Measurements from ENCODE around the gene TLDC2.
"Not testable (repeated sequence)": the region's sequence is repeated elsewhere in the genome, so short reads cannot be mapped to it uniquely, and the experiment has no call there.

TLDC2 gene

DNA sequence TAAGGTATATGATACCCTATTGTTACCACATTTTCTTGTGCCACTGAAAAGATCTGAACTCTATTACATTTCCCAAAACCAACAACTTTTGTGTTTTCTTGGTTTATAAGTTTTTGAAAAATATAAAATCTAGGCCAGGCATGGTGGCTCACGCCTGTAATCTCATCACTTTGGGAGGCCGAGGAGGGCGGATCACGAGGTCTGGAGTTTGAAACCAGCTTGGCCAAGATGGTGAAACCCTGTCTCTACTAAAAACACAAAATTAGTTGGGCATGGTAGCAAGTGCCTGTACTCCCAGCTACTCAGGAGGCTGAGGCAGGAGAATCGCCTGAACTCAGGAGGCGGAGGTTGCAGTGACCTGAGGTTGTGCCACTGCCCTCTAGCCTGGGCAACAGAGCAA, 41.3 kb downstream of the TLDC2 start:
- DNase-seq: no peak

DNA sequence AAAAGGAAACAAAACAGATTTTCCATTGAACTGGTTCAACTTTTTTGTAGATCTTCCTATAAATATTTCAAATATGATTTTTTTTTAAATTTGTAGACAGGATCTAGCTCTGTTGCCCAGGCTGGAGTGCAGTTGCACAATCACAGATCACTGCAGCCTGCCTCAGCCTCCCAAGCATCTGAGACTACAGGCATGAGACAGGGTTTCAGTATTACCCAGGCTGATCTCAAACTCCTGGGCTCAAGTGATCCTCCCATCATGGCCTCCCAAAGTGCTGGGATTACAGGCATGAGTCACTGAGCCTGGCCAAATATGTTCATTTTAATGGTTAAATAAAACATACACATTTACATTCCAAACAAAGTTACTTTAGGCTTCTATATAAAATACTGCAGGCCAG, 42.0 kb downstream of the TLDC2 start:
- no peak for DNase-seq

DNA sequence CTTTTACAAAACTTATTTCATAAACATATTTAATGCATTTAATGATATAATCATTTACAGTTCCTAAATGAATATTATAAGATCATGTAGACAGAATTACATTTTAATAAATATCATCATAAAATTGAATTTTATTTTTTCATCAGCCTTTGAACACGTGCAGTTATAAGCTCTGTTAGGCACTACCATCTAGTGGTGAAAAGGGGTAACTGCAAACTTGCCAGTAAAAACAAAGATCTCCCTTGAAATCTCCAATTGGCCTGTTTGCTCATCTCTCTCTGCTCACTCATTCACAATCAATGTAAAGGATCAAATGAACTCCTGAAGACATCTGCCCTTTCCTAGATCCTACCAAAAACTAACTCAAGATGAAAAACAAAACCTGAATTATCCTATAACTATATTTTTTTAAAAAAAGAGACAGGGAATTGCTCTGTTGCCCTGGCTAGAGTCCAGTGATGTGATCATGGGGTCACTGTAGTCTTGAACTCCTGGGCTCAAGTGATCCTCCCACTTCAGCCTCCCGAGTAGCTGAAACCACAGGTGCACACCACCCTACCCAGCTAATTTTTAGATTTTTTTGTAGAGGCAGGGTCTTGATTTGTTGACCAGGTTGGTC, 43.9 kb downstream of the TLDC2 start:
- DNase-seq: no peak

DNA sequence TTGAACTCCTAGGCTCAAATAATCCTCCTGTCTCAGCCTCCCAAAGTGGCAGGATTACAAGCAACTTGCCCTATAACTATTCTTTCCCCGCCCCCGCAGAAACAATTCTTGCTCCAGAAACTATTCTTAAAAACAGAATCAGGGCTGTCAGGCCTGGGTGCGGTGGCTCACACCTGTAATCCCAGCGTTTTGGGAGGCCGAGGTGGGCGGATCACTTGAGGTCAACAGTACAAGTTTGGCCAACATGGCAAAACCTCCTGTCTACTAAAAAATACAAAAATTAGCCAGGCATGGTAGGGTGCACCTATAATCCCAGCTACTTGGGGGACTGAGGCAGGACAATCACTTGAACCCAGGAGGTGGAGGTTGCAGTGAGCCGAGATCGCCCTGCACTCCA, 44.4 kb downstream of the TLDC2 start:
- DNase-seq: no peak

DNA sequence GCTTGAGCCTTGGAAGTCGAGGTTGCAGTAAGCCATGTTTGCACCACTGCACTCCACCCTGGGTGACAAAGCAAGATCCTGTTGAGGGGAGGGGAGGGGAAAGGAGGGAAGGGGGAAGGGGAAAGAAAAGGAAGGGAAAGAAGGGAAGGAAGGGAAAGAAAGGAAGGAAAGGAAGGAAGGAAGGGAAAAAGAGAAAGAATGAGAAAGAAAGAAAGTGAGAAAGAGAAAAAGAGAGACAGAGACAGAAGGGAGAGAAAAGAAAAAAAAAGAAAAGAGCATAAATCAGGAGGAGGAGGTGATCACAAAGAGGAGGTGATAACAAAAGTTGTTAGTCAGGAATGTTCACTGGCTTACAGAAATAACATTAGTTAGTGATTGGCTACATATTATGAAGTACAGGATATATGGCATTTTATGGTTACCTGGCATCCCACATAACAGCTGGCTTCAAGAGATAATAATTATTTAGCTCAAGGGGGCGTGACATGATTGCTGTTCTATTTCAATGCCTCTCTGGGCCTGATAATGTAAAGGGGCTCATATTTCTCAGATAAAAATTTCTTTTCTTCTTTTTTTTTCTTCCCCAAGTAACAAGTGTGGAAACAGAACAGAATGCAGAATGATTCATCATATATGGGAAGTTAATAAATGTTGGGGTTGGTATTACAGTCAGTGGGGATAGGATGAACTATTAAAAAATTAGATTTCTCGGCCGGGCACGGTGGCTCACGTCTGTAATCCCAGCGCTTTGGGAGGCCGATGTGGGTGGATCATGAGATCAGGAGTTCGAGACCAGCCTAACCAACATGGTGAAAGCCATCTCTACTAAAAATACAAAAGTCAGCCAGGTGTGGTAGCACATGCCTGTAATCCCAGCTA, 48.5 kb downstream of the TLDC2 start:
- no peak for DNase-seq

DNA sequence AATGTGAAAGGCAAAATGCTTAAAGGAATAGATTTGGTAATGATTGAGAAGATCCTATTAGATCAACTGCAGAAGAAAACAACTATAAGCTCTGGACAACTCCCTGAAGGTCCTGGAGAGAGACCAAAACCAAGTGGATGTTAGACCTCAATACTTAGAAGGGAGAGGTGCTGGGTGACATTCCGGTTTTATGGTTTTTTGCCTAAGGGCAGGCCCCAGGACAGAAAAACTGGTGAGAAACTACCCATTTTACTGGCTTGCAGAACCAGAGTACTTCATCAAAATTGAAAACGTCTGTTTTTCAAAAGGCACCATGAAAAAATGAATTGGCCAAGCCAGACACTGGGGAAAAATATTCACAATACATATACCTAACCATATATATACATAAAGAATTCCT, 49.3 kb downstream of the TLDC2 start:
- no peak for DNase-seq

DNA sequence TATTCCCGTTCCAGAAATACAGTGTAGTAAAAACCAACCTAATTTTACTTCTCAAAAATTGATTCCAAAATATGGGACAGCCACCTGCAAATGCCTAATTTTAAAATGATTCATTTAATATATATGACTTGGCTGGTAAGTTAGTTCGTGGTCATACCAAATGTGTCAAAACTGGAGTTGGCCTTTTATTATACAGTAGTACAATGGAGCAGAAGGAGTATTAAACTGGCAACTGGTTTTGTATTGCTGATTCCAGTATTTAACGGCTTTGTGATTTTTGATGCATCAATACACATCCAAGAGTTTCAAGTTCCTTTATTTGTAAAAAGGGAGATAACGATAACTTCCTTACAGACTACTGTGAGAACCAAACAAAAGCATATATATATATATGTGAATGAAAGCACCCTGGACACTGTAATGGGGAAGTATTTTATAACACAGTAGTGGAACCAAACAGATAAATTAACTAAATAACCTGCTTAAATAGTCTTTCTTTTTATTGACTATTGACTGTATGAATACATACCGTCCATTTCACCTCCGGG, 50.8 kb downstream of the TLDC2 start:
- no peak for DNase-seq

DNA sequence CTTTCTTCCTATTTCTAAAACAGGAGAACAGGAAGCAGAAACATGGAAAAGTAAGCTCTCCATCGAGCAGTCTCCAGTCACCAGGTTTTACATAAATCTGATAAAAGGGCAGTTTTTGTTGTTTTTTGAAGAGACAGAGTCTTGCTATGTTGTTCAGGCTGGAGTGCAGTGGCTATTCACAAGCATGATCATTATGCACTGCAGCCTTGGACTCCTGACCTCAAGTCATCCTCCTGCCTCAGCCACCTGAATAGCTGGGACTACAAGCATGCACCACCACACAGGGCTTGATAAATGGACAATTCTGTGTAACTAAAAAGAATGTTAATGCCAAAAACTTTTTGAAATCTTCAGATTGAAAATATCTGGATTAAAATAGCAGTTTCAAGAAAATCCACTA, 51.8 kb downstream of the TLDC2 start:
- DNase-seq: no peak

DNA sequence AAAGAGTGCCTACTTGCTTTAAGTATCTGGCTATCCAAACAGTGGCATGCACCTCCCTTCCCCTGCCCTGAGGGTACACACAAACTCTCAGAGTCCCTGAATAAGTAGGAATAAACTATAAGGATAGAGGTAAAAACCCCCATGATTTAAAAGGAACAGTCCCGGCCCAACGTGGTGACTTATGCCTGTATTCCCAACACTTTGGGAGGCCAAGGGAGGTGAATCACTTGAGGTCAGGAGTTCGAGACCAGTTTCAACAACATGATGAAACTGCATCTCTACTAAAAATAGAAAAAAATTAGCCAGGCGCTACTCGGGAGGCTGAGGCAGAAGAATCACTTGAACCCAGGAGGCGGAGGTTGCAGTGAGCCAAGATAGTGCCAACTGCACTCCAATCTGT, 53.4 kb downstream of the TLDC2 start:
- no peak for DNase-seq

DNA sequence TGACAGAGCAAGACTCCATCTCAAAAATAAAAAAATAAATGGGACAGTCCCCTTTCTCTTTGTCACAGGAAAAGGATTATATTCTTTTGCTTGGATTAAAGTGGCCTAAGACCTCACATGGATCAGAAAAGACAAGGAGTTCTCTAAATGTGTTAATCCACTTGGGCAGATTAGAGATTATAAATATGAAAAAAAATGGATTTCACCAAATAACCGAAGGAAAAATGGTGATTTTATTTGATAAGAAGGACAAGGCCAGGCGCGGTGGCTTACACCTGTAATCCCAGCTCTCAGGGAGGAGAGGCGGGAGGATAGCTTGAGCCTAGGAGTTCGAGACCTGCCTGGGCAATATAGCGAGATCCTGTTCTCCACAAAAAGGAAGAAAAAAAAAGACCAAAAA, 53.8 kb downstream of the TLDC2 start:
- DNase-seq: no peak

DNA sequence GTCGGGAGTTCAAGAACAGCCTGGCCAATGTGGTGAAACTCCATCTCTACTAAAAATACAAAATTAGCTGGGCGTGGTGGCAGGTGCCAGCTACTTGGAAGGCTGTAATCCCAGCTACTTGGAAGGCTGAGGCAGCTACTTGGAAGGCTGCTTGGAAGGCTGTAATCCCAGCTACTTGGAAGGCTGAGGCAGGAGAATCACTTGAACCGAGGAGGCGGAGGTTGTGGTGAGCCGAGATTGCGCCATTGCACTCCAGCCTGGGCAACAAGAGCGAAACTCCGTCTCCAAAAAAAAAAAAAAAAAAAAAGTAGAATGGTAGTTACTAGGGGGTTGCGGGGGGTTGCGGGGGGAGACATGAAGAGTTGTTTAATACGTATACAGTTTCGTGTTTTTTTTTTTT, 56.1 kb downstream of the TLDC2 start:
- not testable (repeated sequence) for DNase-seq

DNA sequence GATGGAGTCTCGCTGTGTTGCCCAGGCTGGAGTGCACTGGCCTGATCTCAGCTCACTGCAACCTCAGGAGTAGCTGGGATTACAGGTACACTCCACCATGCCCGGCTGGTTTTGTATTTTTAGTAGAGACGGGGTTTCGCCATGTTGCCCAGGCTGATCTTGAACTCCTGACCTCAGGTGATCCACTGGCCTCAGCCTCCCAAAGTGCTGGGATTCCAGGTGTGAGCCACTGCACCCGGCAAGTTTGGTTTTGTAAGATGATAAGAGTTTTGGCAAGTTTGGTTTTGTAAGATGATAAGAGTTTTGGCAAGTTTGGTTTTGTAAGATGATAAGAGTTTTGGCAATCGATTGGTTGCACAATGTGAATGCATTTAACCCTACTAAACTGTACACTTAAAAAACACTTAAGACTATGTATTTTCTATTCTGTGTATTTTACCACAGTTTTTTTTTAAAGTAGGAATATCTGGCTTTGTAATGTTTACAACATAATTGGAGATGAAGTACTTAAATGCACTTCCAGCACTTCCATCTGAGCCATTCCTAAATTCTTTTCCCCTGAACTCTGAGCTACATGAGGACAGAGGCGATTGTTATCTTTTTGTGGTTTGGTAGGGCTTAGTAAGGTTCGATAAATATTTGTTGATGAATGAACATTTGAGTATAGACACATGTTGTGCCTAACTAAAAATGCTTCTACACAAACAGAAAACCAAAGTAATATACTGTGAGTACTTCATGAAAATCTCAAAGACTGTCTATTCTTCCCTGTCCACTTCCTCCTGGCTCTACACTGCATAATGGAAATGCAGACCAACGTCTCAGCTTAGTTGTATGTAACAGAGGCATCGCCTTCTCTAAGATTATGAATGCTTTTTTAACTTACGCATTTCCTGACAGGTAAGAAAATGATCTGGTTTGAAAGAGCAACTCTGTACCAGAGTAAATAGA, 56.8 kb downstream of the TLDC2 start:
- no peak for DNase-seq

DNA sequence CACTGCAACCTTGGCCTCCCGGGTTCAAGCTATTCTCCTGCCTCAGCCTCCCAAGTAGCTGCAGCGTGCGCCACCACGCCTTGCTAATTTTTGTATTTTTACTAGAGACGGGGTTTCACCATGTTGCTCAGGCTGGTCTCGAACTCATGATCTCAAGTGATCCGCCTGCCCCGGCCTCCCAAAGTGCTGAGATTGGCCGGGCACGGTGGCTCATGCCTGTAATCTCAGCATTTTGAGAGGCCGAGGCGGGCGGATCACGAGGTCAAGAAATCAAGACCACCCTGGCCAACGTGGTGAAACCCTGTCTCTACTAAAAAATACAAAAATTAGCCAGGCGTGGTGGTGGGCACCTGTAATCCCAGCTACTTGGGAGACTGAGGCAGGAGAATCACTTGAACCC, 57.6 kb downstream of the TLDC2 start:
- not testable (repeated sequence) for DNase-seq

DNA sequence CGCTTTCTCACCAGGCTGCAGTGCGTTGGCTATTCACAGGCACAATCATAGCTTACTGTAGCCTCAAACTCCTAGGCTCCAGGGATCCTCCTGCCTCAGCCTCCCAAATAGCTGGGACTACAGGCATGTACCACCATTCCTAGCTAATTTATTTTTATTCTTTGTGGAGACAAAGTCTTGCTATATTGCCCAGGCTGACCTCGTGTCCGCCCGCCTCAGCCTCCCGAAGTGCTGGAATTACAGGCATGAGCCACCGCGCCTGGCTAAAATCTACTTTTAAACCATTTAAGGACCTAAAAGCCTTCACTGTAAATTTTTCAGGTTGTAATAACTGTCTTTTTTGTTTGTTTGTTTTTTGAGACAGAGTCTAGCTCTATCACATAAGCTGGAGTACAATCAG, 60.4 kb downstream of the TLDC2 start:
- DNase-seq: peak; percentile 16

DNA sequence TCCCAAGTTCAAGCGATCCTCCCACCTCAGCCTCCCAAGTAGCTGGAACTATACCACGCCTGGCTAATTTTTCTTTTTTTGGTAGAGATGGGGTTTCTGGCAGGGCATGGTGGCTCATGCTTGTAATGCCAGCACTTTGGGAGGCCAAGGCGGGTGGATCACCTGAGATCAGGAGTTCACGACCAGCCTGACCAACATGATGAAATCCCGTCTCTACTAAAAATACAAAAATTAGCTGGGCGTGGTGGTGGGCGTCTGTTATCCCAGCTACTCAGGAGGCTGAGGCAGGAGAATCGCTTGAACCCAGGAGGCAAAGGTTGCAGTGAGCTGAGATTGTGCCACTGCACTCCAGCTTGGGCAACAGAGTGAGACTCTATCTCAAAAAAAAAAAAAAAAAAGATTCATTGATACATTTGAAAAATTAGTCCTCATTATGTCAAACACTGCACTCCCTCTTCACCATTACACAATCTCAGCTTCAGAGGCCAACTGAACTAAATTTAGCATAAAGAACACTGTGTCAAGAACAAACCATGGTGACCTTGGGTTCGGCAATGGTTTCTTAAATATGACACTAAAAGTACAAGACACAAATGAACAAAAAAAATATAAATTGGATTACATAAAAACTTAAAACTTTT, 60.9 kb downstream of the TLDC2 start:
- DNase-seq: not testable (repeated sequence)

DNA sequence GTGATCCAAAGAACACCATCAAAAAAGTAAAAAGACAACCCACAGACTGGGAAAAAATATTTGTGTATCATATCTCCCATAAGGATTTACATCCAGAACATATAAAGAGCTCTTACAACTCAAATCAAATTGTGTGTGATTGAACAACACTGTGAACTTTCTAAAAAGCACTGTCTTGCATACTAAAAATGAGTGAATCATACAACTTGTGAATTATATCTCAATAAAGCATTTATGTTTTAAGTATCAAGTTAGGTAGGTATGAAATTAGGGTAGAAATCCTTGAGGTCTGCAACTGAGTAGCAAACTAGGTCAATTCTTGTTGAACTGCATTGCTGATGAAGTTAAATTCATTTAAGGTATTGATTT, 61.4 kb downstream of the TLDC2 start:
- DNase-seq: no peak

DNA sequence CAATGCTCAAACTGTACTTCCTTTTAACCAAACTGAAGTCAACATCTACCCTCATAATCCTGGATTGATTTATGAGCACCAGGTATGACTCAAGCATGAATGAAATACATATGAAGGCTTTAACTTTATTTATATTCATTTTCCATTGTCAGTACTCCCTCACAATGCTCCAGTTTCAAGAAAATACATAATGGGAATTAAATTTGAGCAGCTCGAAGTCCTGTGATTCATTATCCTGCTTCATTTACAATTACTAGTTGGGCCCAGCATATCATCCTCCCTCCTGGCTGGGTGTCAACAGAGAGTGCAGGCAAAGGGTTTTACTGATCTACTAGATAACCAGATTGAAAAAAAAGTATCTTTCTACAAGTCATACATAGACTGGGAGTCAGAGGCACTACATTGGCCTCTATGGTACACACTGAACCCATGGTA, 65.5 kb downstream of the TLDC2 start:
- peak; percentile 25 for DNase-seq
